A549 (cell line): ENCODE measurements around the gene RIN3. TPM values are rescaled to one million over a fixed set of nuclear protein-coding genes. Genes with fewer than 3 reads are reported as not detected.

Source experiments
- ATAC-seq, 2 experiments: fragments of 200-7000 bp in 1 of 2; fragments of >200 bp in 1 of 2; cut with Nextera tagmentation in 1 of 2; cut with Tn5 transposase in 1 of 2; 3 replicates each; pipeline versions ENCODE4 v1.8.0 to v1.9.1; 2018 to 2020; ENCODE audit warnings: mild to moderate bottlenecking in 1 of 2, moderate library complexity in 1 of 2
- CTCF ChIA-PET: fragments of 300-600 bp; sonication (Branson Sonifier 250); formaldehyde crosslinking; extraction: SDS; loops from one replicate; lab custom pipeline; 2021; ENCODE audit warnings: antibody characterized with exemption, inconsistent platforms; lab: Yijun Ruan, JAX
- POLR2A ChIA-PET: fragments of 350-600 bp; formaldehyde crosslinking; extraction: SDS; loops from one replicate; lab custom pipeline; 2021; ENCODE audit warnings: antibody characterized with exemption, inconsistent platforms; lab: Yijun Ruan, JAX
- DNase-seq, 2 experiments: peaks; one replicate each; pipeline versions ENCODE4 v3.0.0 to v3.0.0-alpha.2; 2011 to 2016; ENCODE audit warnings: low read depth in 1 of 2, low spot score in 1 of 2
- FAIRE-seq: peaks from 2 replicates; lab custom pipeline; 2011; peaks lifted over from hg19 to GRCh38; lab: Jason Lieb, UNC
- H3K27ac ChIP-seq, 2 experiments: fragments of >200 bp; sonication (Bioruptor Twin); formaldehyde crosslinking; 3 replicates each; pipeline ENCODE4 v1.5.1; 2016 to 2017
- H3K4me1 ChIP-seq: fragments of >200 bp; sonication (Bioruptor Twin); formaldehyde crosslinking; 3 replicates; pipeline ENCODE4 v1.6.1; 2016
- H3K4me2 ChIP-seq: fragments of >200 bp; sonication (Bioruptor Twin); formaldehyde crosslinking; 3 replicates; pipeline ENCODE4 v1.6.1; 2016
- H3K4me3 ChIP-seq: fragments of >200 bp; sonication (Bioruptor Twin); formaldehyde crosslinking; 3 replicates; pipeline ENCODE4 v1.5.1; 2016
- H3K9me3 ChIP-seq: fragments of >200 bp; sonication (Bioruptor Twin); formaldehyde crosslinking; 3 replicates; pipeline ENCODE4 v1.6.1; 2016
- CBX8 ChIP-seq: fragments of 200-600 bp; sonication (generic); IDR thresholded peaks from 2 replicates; pipeline ENCODE4 v1.6.1; 2016
- CEBPB ChIP-seq, 2 experiments: fragments of >200 bp in 1 of 2; sonication (Bioruptor Twin) in 1 of 2; formaldehyde crosslinking in 1 of 2; IDR thresholded peaks; 2 replicates each; pipeline ENCODE4 v1.6.1; 2012 to 2016
- CHD2 ChIP-seq: fragments of 150-350 bp; IDR thresholded peaks from 2 replicates; pipeline ENCODE4 v1.6.1; 2014; ENCODE audit warnings: low read length; ENCODE audit not compliant: partially characterized antibody
- CHD4 ChIP-seq: fragments of 200-600 bp; sonication (generic); IDR thresholded peaks from 2 replicates; pipeline ENCODE4 v1.6.1; 2016; ENCODE audit warnings: antibody characterized with exemption, mild to moderate bottlenecking, borderline replicate concordance
- EHMT2 ChIP-seq: fragments of 200-600 bp; sonication (generic); IDR thresholded peaks from 2 replicates; pipeline ENCODE4 v1.6.1; 2016; ENCODE audit warnings: antibody characterized with exemption, low read depth, mild to moderate bottlenecking, moderate library complexity
- EP300 ChIP-seq, 2 experiments: fragments of >200 bp; sonication (Bioruptor Twin); formaldehyde crosslinking; IDR thresholded peaks; 2 replicates in 1 of 2; 3 replicates in 1 of 2; pipeline ENCODE4 v1.6.1; 2016 to 2017
- FOSB ChIP-seq: fragments of 250-450 bp; sonication (Bioruptor Pico); IDR thresholded peaks from 2 replicates; pipeline ENCODE4 v1.5.0; 2020; ENCODE audit warnings: mild to moderate bottlenecking, moderate library complexity
- FOSL2 ChIP-seq, 2 experiments: fragments of 450-650 bp in 1 of 2; fragments of >200 bp in 1 of 2; sonication (Bioruptor Twin) in 1 of 2; formaldehyde crosslinking; IDR thresholded peaks; 2 replicates each; pipeline versions ENCODE4 v1.5.0 to v1.6.1; 2016 to 2020; ENCODE audit warnings: mild to moderate bottlenecking in 1 of 2, moderate library complexity in 1 of 2
- FOXS1 ChIP-seq: fragments of 250-450 bp; sonication (Bioruptor Pico); IDR thresholded peaks from 2 replicates; pipeline ENCODE4 v1.5.0; 2020; ENCODE audit warnings: mild to moderate bottlenecking, moderate library complexity
- HDAC2 ChIP-seq: fragments of 200-600 bp; sonication (generic); IDR thresholded peaks from 2 replicates; pipeline ENCODE4 v1.6.1; 2016
- HEYL ChIP-seq: fragments of 250-450 bp; sonication (Bioruptor Pico); IDR thresholded peaks from 2 replicates; pipeline ENCODE4 v1.8.0; 2021; ENCODE audit warnings: mild to moderate bottlenecking, moderate library complexity
- HOXA7 ChIP-seq: fragments of 250-450 bp; sonication (Bioruptor Pico); IDR thresholded peaks from 2 replicates; pipeline ENCODE4 v1.5.0; 2020; ENCODE audit warnings: mild to moderate bottlenecking, moderate library complexity
- HOXB5 ChIP-seq: fragments of 250-450 bp; sonication (Bioruptor Pico); IDR thresholded peaks from 2 replicates; pipeline ENCODE4 v1.5.0; 2020; ENCODE audit warnings: mild to moderate bottlenecking, moderate library complexity
- MAZ ChIP-seq: fragments of 150-350 bp; IDR thresholded peaks from 2 replicates; pipeline ENCODE4 v1.6.1; 2014; ENCODE audit warnings: antibody characterized with exemption, low read depth, low read length, borderline replicate concordance
- NR3C1 ChIP-seq: fragments of >200 bp; sonication (Bioruptor Twin); formaldehyde crosslinking; IDR thresholded peaks from 3 replicates; pipeline ENCODE4 v1.6.1; 2017
- POLR2AphosphoS2 ChIP-seq: conservative IDR thresholded peaks from 2 replicates; pipeline ENCODE4 v1.6.1; 2012; ENCODE audit warnings: low read length, improper control_type of control experiment, inconsistent platforms
- RAD21 ChIP-seq, 2 experiments: fragments of >200 bp in 1 of 2; sonication (Bioruptor Twin) in 1 of 2; formaldehyde crosslinking in 1 of 2; IDR thresholded peaks in 1 of 2; conservative IDR thresholded peaks in 1 of 2; 2 replicates in 1 of 2; 3 replicates in 1 of 2; pipeline ENCODE4 v1.6.1; 2012 to 2018; ENCODE audit warnings: inconsistent platforms in 1 of 2
- RARB ChIP-seq: fragments of 250-450 bp; sonication (Bioruptor Pico); IDR thresholded peaks from 2 replicates; pipeline ENCODE4 v1.8.0; 2021; ENCODE audit warnings: mild to moderate bottlenecking, moderate library complexity
- RCOR1 ChIP-seq: fragments of 150-350 bp; IDR thresholded peaks from 2 replicates; pipeline ENCODE4 v1.6.1; 2014; ENCODE audit warnings: antibody characterized with exemption, low read length, low read depth
- RFX5 ChIP-seq: fragments of 450-650 bp; IDR thresholded peaks from 2 replicates; pipeline ENCODE4 v1.7.1; 2014; ENCODE audit warnings: antibody characterized with exemption, mild to moderate bottlenecking, moderate library complexity
- SMC3 ChIP-seq: fragments of >200 bp; sonication (Bioruptor Twin); formaldehyde crosslinking; IDR thresholded peaks from 3 replicates; pipeline ENCODE4 v1.6.1; 2018; ENCODE audit warnings: inconsistent platforms
- TP53 ChIP-seq: fragments of 250-450 bp; sonication (Bioruptor Pico); IDR thresholded peaks from 2 replicates; pipeline ENCODE4 v1.5.0; 2021; ENCODE audit warnings: mild to moderate bottlenecking, moderate library complexity
- ZC3H11A ChIP-seq: fragments of 450-650 bp; IDR thresholded peaks from 2 replicates; pipeline ENCODE4 v1.6.1; 2014; ENCODE audit warnings: antibody characterized with exemption, mild to moderate bottlenecking
- ZFP36 ChIP-seq: fragments of 450-650 bp; IDR thresholded peaks from 2 replicates; pipeline ENCODE4 v1.6.1; 2014; ENCODE audit warnings: borderline replicate concordance; ENCODE audit not compliant: partially characterized antibody
- WGBS: methylation state at CpG from one replicate; pipeline ENCODE4 v1.1.6; 2017; ENCODE audit errors: missing lambda C conversion rate; 5-methylcytosine and 5-hydroxymethylcytosine counted together
- polyA plus RNA-seq, 4 experiments: library from polyadenylated mRNA; depleted of rRNA in 3 of 4; stranded (reverse); fragments of >200 nt; fragmentation: RNase III in 1 of 4; extraction: RNeasy Plus Mini Kit Qiagen cat#74134 plus additional on column Dnase treatment in 1 of 4; gene quantifications; 2 replicates in 3 of 4; 3 replicates in 1 of 4; pipeline ENCODE4 v1.2.3, GENCODE V29; 2011 to 2017
- TF ChIP-seq, protein P1 (sequence below): fragments of >200 bp; sonication (Bioruptor Twin); formaldehyde crosslinking; IDR thresholded peaks from 3 replicates; pipeline ENCODE4 v1.6.1; 2016
- TF ChIP-seq, protein P2 (sequence below): IDR thresholded peaks from 2 replicates; pipeline ENCODE4 v1.6.1; 2012
- TF ChIP-seq, protein P3 (sequence below): fragments of 450-650 bp; IDR thresholded peaks from 2 replicates; pipeline ENCODE4 v1.6.1; 2014; ENCODE audit warnings: antibody characterized with exemption
- TF ChIP-seq, protein P4 (sequence below): IDR thresholded peaks from 2 replicates; pipeline ENCODE4 v1.6.1; 2012

The RIN3 gene
- polyA plus RNA-seq, 2 of the 4 experiments (the other 2 are of a cell fraction) = 5.6 to 14.5 TPM

DNA sequence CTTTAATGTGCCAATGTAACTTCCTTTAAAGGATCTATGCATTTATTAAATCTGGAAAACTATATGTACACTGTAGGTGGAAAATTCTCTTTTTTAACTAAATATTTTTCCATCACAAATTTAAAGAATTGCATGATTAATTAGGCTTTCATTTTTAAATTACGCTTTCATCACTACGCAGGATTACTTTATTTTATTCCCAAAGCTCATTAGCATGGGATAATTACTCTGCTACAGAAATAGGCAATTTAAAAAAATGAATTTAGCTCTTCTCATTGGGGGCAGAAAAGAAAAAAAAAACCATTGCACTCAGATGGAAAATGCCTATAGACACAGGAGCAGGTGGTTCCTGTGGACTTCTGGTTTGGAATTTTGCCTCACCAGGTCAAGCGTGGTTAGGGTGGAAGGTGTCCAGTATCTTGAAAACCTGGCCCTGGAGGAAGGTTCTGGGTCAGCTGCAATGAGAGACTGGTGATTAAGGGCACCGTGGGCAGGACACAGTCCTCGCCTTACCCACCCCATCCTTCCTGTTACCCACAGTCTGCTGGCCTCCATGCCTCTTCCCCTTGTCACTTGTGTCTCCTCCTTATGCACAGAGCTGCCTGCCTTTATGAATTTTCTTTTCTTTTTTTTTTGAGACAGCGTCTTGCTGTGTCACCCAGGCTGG lies 17.3 kb upstream of the RIN3 start:
- Histone ChIP-seq H3K4me3 (no peak overlapping the region), H3K4me2 (no peak overlapping the region), H3K27ac (peak overlapping the region in 1 of 2 experiments; percentile 38; a peak in 1 of 6 replicates), H3K4me1 (no peaks in the 10 kb centered on the region), H3K9me3 (no peaks in the 10 kb centered on the region)
- FAIRE-seq = no peak
- CTCF ChIA-PET = interaction anchor here (0.6 kb wide), 3 partner anchors 374 to 1936 kb away, joined by 3 to 4 read pairs (median 3); no protein-coding TSS in a partner anchor
- POLR2A ChIA-PET = no interaction called here
- no peak for DNase-seq
- 89% methylated on average over 6 of the region's 6 CpGs for WGBS
- ATAC-seq = no peak
- TF ChIP-seq, protein P1, sequence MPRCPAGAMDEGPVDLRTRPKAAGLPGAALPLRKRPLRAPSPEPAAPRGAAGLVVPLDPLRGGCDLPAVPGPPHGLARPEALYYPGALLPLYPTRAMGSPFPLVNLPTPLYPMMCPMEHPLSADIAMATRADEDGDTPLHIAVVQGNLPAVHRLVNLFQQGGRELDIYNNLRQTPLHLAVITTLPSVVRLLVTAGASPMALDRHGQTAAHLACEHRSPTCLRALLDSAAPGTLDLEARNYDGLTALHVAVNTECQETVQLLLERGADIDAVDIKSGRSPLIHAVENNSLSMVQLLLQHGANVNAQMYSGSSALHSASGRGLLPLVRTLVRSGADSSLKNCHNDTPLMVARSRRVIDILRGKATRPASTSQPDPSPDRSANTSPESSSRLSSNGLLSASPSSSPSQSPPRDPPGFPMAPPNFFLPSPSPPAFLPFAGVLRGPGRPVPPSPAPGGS = no peak
- no peak for TF ChIP-seq ZC3H11A

DNA sequence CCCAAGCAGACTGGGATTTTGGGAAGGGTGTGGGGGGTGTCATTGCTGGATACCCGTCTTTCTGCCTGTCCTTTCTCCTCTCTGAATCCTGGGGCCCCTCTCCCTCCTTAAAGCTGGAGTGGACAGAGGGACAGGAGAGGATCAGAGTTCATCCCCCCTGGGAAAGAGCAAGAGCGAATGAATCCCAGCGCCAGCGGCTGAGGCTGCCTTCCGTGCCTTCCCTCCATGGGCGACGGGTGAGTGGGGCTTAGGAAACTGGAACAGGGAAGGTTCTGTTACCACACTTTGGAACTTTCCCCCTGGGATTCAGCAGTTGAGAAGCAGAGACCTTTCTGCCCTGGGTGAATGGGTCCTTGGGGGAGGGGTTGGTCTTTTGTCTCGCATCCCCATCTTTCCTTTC lies 16.2 kb upstream of the RIN3 start:
- WGBS = 94% methylated on average over 8 of the region's 8 CpGs
- CTCF ChIA-PET = interaction anchor here (0.9 to 1.4 kb wide), 2 partner anchors 15 to 119 kb away, joined by 3 read pairs; no protein-coding TSS in a partner anchor
- peak overlapping the region in 1 of 2 experiments; percentile 79; a peak in 3 of 6 replicates for H3K27ac ChIP-seq
- no peak overlapping the region for H3K4me3 ChIP-seq
- TF ChIP-seq HOXB5 (CRISPR knock-in tag) (no peak), HDAC2 (no peak), RFX5 (no peak), EP300 (IDR thresholded peaks at IDR 0.05) (no peak), CEBPB (IDR thresholded peaks at IDR 0.05) (no peak), HEYL (CRISPR knock-in tag) (no peak), CBX8 (no peak), CHD4 (no peak)
- TF ChIP-seq, protein P2, sequence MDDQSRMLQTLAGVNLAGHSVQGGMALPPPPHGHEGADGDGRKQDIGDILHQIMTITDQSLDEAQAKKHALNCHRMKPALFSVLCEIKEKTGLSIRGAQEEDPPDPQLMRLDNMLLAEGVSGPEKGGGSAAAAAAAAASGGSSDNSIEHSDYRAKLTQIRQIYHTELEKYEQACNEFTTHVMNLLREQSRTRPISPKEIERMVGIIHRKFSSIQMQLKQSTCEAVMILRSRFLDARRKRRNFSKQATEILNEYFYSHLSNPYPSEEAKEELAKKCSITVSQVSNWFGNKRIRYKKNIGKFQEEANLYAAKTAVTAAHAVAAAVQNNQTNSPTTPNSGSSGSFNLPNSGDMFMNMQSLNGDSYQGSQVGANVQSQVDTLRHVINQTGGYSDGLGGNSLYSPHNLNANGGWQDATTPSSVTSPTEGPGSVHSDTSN = no peak
- TF ChIP-seq, all 56 proteins: peak for 0
- DNase-seq (no peak), ATAC-seq (no peak), FAIRE-seq (no peak)
- Histone ChIP-seq H3K4me2 (no peak overlapping the region), H3K9me3 (no peaks in the 10 kb centered on the region), H3K4me1 (peaks cover 10% of the 10 kb centered on the region)
- POLR2A ChIA-PET = no interaction called here

DNA sequence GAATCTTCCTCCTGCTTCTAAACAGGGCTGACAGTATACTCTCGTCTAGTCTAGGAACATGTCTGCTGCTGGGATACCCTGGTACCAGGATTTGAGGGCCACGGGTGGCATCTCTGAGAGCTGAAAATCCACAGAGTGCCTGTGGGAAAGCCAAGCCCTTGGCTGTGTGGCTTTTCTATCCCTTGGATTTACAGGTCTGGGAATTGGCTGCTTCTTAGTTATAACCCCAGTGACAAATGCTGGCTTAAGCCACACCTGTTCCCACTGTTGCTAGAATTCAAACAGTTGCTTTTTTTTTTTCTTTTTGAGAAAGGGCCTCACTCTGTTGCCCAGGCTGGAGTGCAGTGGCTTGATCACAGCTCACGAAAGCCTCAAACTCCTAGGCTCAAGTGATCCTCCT lies 14.3 kb upstream of the RIN3 start:
- Histone ChIP-seq H3K4me3 (no peak overlapping the region), H3K4me2 (no peak overlapping the region), H3K27ac (peak overlapping the region; percentile 15 to 79; a peak in 4 of 6 replicates), H3K4me1 (peaks cover 29% of the 10 kb centered on the region), H3K9me3 (no peaks in the 10 kb centered on the region)
- WGBS = 75% methylated on average over 3 of the region's 3 CpGs
- CTCF ChIA-PET = interaction anchor here (0.6 to 1.4 kb wide), 9 partner anchors 9 to 202 kb away, joined by 3 to 6 read pairs (median 3); no protein-coding TSS in a partner anchor
- TF ChIP-seq RAD21 (conservative IDR thresholded peaks at IDR 0.05 in 1 of 2, IDR thresholded peaks at IDR 0.05 in 1 of 2) (no peak), FOSB (CRISPR knock-in tag) (no peak), MAZ (no peak), FOXS1 (CRISPR knock-in tag) (no peak), ZC3H11A (no peak)
- FAIRE-seq = no peak
- ATAC-seq = no peak
- POLR2A ChIA-PET = no interaction called here
- no peak for DNase-seq

DNA sequence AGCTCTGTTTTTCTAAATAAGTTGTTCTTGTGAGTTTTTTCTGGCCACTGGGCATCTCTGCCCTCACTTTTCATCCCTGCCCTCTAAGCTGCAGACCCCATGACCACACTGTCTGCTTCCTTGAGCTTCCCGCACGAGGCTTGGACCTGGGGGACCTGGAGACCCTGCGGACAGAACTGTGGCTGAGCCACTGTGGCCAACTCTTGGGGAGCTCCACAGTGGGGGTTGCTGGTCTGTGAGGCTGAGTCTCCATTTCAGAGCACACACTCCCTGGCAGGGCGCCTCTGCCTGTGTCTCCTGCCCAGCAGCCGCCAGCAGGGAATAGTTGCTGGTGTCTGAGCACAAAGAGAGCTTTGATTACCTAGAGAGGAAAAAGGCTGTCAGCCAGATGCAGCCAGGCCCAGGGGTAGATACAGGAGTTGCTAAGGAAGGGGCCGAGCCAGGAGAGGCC lies 13.1 kb upstream of the RIN3 start:
- H3K4me3 ChIP-seq = no peak overlapping the region
- FAIRE-seq = no peak
- POLR2A ChIA-PET = no interaction called here
- no peak overlapping the region for H3K4me2 ChIP-seq
- CTCF ChIA-PET = interaction anchor here (0.7 to 1.1 kb wide), 3 partner anchors 10 to 365 kb away, joined by 3 to 4 read pairs (median 3); no protein-coding TSS in a partner anchor
- 85% methylated on average over 6 of the region's 6 CpGs for whole genome bisulfite sequencing
- no peak for ATAC-seq
- no peak for DNase-seq
- no peaks in the 10 kb centered on the region for H3K9me3 ChIP-seq
- H3K4me1 ChIP-seq = peaks cover 42% of the 10 kb centered on the region
- H3K27ac ChIP-seq = peak overlapping the region; percentile 49 to 79; a peak in 5 of 6 replicates
- no peak for TF ChIP-seq HEYL (CRISPR knock-in tag)
- TF ChIP-seq FOXS1 (CRISPR knock-in tag) = no peak
- TF ChIP-seq, protein P3, sequence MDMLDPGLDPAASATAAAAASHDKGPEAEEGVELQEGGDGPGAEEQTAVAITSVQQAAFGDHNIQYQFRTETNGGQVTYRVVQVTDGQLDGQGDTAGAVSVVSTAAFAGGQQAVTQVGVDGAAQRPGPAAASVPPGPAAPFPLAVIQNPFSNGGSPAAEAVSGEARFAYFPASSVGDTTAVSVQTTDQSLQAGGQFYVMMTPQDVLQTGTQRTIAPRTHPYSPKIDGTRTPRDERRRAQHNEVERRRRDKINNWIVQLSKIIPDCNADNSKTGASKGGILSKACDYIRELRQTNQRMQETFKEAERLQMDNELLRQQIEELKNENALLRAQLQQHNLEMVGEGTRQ = no peak
- no peak for TF ChIP-seq FOSL2 (IDR thresholded peaks at IDR 0.05)
- no peak for TF ChIP-seq FOSL2 (CRISPR knock-in tag; IDR thresholded peaks at IDR 0.05)
- no peak for TF ChIP-seq RCOR1
- no peak for TF ChIP-seq NR3C1
- TF ChIP-seq RARB (CRISPR knock-in tag) = no peak
- no peak for TF ChIP-seq RFX5
- no peak for TF ChIP-seq ZFP36
- TF ChIP-seq TP53 (CRISPR knock-in tag) = no peak
- TF ChIP-seq HOXA7 (CRISPR knock-in tag) = no peak
- TF ChIP-seq, protein P4, sequence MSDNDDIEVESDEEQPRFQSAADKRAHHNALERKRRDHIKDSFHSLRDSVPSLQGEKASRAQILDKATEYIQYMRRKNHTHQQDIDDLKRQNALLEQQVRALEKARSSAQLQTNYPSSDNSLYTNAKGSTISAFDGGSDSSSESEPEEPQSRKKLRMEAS = no peak
- TF ChIP-seq CHD2 = no peak
- TF ChIP-seq POLR2AphosphoS2 = no peak
- TF ChIP-seq EHMT2 = no peak
- no peak for TF ChIP-seq SMC3
